WTC11 (cell line): ENCODE results near the gene ZNF681. TPM values are rescaled to one million over a fixed set of nuclear protein-coding genes. Genes with fewer than 3 reads are reported as not detected.
"Not testable (repeated sequence)": the region's sequence is repeated elsewhere in the genome, so short reads cannot be mapped to it uniquely, and the experiment has no call there.

Experiments
- ATAC-seq: fragments of 200-7000 bp; cut with Tn5 transposase; 2 replicates; pipeline ENCODE4 v1.10.0; 2021; ENCODE audit warnings: mild to moderate bottlenecking, moderate library complexity
- CTCF ChIA-PET: fragments of 300-600 bp; sonication (Branson Sonifier 250); formaldehyde crosslinking; loops from one replicate; lab custom pipeline; 2021; ENCODE audit warnings: antibody characterized with exemption; lab: Charles Lee
- POLR2A ChIA-PET: fragments of 350-600 bp; sonication (Branson Sonifier 250); formaldehyde crosslinking; loops from one replicate; lab custom pipeline; 2021; ENCODE audit warnings: antibody characterized with exemption; lab: Charles Lee
- DNase-seq: peaks from one replicate; pipeline ENCODE4 v3.0.0; 2021; ENCODE audit warnings: low spot score
- H3K27ac Mint-ChIP-seq: 2 replicates; pipeline ENCODE4 v1.8.0; 2021; ENCODE audit warnings: mixed read lengths
- H3K27me3 Mint-ChIP-seq: 2 replicates; pipeline ENCODE4 v1.8.0; 2021; ENCODE audit warnings: low read depth, mild to moderate bottlenecking, moderate library complexity, mixed read lengths
- H3K36me3 Mint-ChIP-seq: 2 replicates; pipeline ENCODE4 v1.8.0; 2021; ENCODE audit warnings: mixed read lengths
- H3K4me1 Mint-ChIP-seq: 2 replicates; pipeline ENCODE4 v1.8.0; 2022; ENCODE audit warnings: mixed read lengths
- H3K4me3 Mint-ChIP-seq: 2 replicates; pipeline ENCODE4 v1.8.0; 2021; ENCODE audit warnings: mild to moderate bottlenecking, moderate library complexity, mixed read lengths
- H3K9me3 Mint-ChIP-seq: 2 replicates; pipeline ENCODE4 v1.8.0; 2021; ENCODE audit warnings: mixed read lengths
- CBFB ChIP-seq: sonication (generic); formaldehyde crosslinking; IDR thresholded peaks from 2 replicates; pipeline ENCODE4 v1.8.1; 2022; ENCODE audit warnings: mild to moderate bottlenecking, low read depth, missing genetic modification reagents
- ESRRA ChIP-seq: sonication (generic); formaldehyde crosslinking; IDR thresholded peaks from 2 replicates; pipeline ENCODE4 v1.8.1; 2022; ENCODE audit warnings: mild to moderate bottlenecking, missing genetic modification reagents, borderline replicate concordance
- FOXP1 ChIP-seq: sonication (generic); formaldehyde crosslinking; IDR thresholded peaks from 2 replicates; pipeline ENCODE4 v1.8.0; 2022; ENCODE audit warnings: missing genetic modification reagents, mild to moderate bottlenecking, moderate library complexity, borderline replicate concordance
- SMAD4 ChIP-seq: sonication (generic); formaldehyde crosslinking; IDR thresholded peaks from 2 replicates; pipeline ENCODE4 v1.8.0; 2022; ENCODE audit warnings: mild to moderate bottlenecking, missing genetic modification reagents
- SOX15 ChIP-seq: fragments of 250-450 bp; sonication (Bioruptor Pico); IDR thresholded peaks from 2 replicates; pipeline ENCODE4 v1.9.0; 2021; ENCODE audit warnings: mild to moderate bottlenecking
- TP53 ChIP-seq: sonication (generic); formaldehyde crosslinking; IDR thresholded peaks from 2 replicates; pipeline ENCODE4 v1.8.1; 2023; ENCODE audit warnings: mild to moderate bottlenecking, missing genetic modification reagents
- ZNF317 ChIP-seq: sonication (generic); formaldehyde crosslinking; IDR thresholded peaks from 2 replicates; pipeline ENCODE4 v1.8.1; 2023; ENCODE audit warnings: low read depth, mild to moderate bottlenecking, moderate library complexity, missing genetic modification reagents, borderline replicate concordance
- ZNF671 ChIP-seq: fragments of 250-450 bp; sonication (Bioruptor Pico); IDR thresholded peaks from 2 replicates; pipeline ENCODE4 v1.8.0; 2021; ENCODE audit warnings: mild to moderate bottlenecking
- total RNA-seq: library from RNA; stranded (reverse); gene quantifications from 3 replicates; pipeline ENCODE4 v1.2.3, GENCODE V29; 2021
- TF ChIP-seq, protein P1 (sequence below): fragments of 250-450 bp; sonication (Bioruptor Pico); IDR thresholded peaks from 2 replicates; pipeline ENCODE4 v1.9.0; 2021; ENCODE audit warnings: moderate library complexity, mild to moderate bottlenecking, inconsistent platforms, borderline replicate concordance
- TF ChIP-seq, protein P2 (sequence below): sonication (generic); formaldehyde crosslinking; IDR thresholded peaks from 2 replicates; pipeline ENCODE4 v1.8.0; 2022; ENCODE audit warnings: mild to moderate bottlenecking, missing genetic modification reagents
- TF ChIP-seq, protein P3 (sequence below): sonication (generic); formaldehyde crosslinking; IDR thresholded peaks from 2 replicates; pipeline ENCODE4 v1.8.0; 2022; ENCODE audit warnings: mild to moderate bottlenecking, missing genetic modification reagents
- TF ChIP-seq, protein P4 (sequence below): sonication (generic); formaldehyde crosslinking; IDR thresholded peaks from 2 replicates; pipeline ENCODE4 v1.8.1; 2023; ENCODE audit warnings: mild to moderate bottlenecking, missing genetic modification reagents
- TF ChIP-seq, protein P5 (sequence below): sonication (generic); formaldehyde crosslinking; IDR thresholded peaks from 2 replicates; pipeline ENCODE4 v1.8.1; 2023; ENCODE audit warnings: mild to moderate bottlenecking, missing genetic modification reagents, moderate library complexity
- TF ChIP-seq, protein P6 (sequence below): fragments of 250-450 bp; sonication (Bioruptor Pico); IDR thresholded peaks from 2 replicates; pipeline ENCODE4 v1.9.0; 2021; ENCODE audit warnings: mild to moderate bottlenecking
- TF ChIP-seq, protein P7 (sequence below): fragments of 250-450 bp; sonication (Bioruptor Pico); IDR thresholded peaks from 2 replicates; pipeline ENCODE4 v1.8.0; 2021; ENCODE audit warnings: mild to moderate bottlenecking
- TF ChIP-seq, protein P8 (sequence below): sonication (generic); formaldehyde crosslinking; IDR thresholded peaks from 2 replicates; pipeline ENCODE4 v1.8.0; 2022; ENCODE audit warnings: mild to moderate bottlenecking, missing genetic modification reagents
- TF ChIP-seq, protein P9 (sequence below): fragments of 200-600 bp; IDR thresholded peaks from 2 replicates; pipeline ENCODE4 v1.8.0; 2022; ENCODE audit warnings: antibody characterized with exemption
- TF ChIP-seq, protein P10 (sequence below): fragments of 250-450 bp; sonication (Bioruptor Pico); IDR thresholded peaks from 2 replicates; pipeline ENCODE4 v1.9.0; 2021; ENCODE audit warnings: mild to moderate bottlenecking

The ZNF681 gene
- total RNA-seq, 1 experiment from 2014 or later: 16.9 TPM

DNA sequence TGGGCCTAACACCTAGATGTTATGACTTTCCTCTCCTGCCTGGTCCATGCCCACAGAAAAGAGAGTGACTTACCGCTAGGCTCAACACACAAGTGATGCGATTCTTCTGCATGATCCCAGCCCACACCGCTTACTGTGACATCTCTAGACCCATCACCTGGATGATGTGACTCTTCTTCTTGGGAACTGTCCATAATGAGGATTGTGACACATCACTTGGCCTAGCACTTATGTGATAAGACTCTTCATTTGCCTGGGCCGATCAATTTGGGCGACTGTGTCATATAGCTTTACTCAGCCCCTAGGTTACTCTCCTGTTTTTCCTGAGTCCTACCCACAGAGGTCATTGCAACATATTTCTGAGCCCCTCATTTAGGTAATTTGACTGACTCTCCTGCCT is 19.9 kb upstream of the ZNF681 start:
- H3K27me3 Mint-ChIP-seq: no peaks in the 10 kb centered on the region
- no peaks in the 10 kb centered on the region for H3K9me3 Mint-ChIP-seq
- CTCF ChIA-PET: interaction anchor here (0.7 kb wide), 1 partner anchor 742 kb away, joined by 4 read pairs; no protein-coding TSS in a partner anchor
- TF ChIP-seq ZNF317 (CRISPR knock-in tag) (no peak), TP53 (CRISPR knock-in tag) (no peak), CBFB (CRISPR knock-in tag) (no peak), FOXP1 (CRISPR knock-in tag) (no peak), ESRRA (no peak)
- TF ChIP-seq, protein P1, sequence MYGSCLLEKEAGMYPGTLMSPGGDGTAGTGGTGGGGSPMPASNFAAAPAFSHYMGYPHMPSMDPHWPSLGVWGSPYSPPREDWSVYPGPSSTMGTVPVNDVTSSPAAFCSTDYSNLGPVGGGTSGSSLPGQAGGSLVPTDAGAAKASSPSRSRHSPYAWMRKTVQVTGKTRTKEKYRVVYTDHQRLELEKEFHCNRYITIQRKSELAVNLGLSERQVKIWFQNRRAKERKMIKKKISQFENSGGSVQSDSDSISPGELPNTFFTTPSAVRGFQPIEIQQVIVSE (CRISPR knock-in tag): no peak
- TF ChIP-seq, protein P2, sequence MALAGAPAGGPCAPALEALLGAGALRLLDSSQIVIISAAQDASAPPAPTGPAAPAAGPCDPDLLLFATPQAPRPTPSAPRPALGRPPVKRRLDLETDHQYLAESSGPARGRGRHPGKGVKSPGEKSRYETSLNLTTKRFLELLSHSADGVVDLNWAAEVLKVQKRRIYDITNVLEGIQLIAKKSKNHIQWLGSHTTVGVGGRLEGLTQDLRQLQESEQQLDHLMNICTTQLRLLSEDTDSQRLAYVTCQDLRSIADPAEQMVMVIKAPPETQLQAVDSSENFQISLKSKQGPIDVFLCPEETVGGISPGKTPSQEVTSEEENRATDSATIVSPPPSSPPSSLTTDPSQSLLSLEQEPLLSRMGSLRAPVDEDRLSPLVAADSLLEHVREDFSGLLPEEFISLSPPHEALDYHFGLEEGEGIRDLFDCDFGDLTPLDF (CRISPR knock-in tag): no peak
- TF ChIP-seq, protein P3, sequence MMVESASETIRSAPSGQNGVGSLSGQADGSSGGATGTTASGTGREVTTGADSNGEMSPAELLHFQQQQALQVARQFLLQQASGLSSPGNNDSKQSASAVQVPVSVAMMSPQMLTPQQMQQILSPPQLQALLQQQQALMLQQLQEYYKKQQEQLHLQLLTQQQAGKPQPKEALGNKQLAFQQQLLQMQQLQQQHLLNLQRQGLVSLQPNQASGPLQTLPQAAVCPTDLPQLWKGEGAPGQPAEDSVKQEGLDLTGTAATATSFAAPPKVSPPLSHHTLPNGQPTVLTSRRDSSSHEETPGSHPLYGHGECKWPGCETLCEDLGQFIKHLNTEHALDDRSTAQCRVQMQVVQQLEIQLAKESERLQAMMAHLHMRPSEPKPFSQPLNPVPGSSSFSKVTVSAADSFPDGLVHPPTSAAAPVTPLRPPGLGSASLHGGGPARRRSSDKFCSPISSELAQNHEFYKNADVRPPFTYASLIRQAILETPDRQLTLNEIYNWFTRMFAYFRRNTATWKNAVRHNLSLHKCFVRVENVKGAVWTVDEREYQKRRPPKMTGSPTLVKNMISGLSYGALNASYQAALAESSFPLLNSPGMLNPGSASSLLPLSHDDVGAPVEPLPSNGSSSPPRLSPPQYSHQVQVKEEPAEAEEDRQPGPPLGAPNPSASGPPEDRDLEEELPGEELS: no peak
- TF ChIP-seq, all 79 proteins: peak for 0
- no peak overlapping the region for H3K27ac Mint-ChIP-seq
- no peak for DNase-seq
- no peak overlapping the region for H3K4me3 Mint-ChIP-seq
- no peaks in the 10 kb centered on the region for H3K4me1 Mint-ChIP-seq
- peaks cover 89% of the 10 kb centered on the region for H3K36me3 Mint-ChIP-seq
- ATAC-seq: no peak
- POLR2A ChIA-PET: no interaction called here

DNA sequence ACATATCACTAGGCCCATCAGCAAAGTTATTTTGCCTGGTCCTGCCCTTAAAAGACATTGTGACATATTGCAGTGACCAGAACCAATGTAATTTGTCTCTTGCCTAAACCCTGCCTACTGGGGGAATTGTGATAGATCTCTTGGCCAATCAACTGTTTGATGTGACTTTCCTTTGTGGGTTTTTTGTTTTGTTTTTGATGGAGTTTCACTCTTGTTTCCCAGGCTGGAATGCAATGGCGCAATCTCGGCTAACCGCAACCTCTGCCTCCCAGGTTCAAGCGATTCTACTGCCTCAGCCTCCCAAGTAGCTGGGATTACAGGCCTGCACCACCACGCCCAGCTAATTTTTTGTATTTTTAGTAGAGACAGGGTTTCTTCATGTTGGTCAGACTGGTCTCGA is 19.3 kb upstream of the ZNF681 start:
- CTCF ChIA-PET, H3K27me3 Mint-ChIP-seq, H3K4me1 Mint-ChIP-seq, H3K9me3 Mint-ChIP-seq, DNase-seq, POLR2A ChIA-PET, H3K4me3 Mint-ChIP-seq, ATAC-seq: not testable (repeated sequence)
- Mint-ChIP-seq H3K27ac (peak overlapping the region; percentile 87; the same call in 1 of the 2 replicates), H3K36me3 (peaks cover 87% of the 10 kb centered on the region)

DNA sequence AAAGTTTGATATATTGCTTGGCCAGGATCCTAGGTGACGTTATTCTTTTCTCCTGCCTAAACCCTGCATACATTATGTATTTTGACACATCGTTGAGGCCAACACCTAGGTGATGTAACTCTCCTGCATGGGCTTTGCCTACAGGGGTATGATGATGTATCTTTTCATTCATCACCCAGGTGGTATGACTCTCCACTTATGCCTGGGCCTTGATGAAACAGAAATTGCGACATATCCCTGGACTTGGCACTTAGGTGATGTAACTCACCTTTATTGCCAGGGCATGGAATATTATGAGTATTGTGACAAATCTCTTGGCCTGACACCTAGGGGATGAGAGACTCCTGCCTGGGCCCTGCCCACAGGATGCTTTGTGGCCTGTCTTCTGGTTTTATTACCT is 18.5 kb upstream of the ZNF681 start:
- POLR2A ChIA-PET: no interaction called here
- DNase-seq: no peak
- Mint-ChIP-seq H3K4me1 (no peaks in the 10 kb centered on the region), H3K36me3 (peaks cover 84% of the 10 kb centered on the region), H3K27me3 (no peaks in the 10 kb centered on the region), H3K27ac (no peak overlapping the region), H3K4me3 (no peak overlapping the region), H3K9me3 (no peaks in the 10 kb centered on the region)
- CTCF ChIA-PET: no interaction called here
- no peak for ATAC-seq
- TF ChIP-seq CBFB (CRISPR knock-in tag): no peak
- TF ChIP-seq, protein P4, sequence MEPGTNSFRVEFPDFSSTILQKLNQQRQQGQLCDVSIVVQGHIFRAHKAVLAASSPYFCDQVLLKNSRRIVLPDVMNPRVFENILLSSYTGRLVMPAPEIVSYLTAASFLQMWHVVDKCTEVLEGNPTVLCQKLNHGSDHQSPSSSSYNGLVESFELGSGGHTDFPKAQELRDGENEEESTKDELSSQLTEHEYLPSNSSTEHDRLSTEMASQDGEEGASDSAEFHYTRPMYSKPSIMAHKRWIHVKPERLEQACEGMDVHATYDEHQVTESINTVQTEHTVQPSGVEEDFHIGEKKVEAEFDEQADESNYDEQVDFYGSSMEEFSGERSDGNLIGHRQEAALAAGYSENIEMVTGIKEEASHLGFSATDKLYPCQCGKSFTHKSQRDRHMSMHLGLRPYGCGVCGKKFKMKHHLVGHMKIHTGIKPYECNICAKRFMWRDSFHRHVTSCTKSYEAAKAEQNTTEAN: no peak
- TF ChIP-seq, protein P5, sequence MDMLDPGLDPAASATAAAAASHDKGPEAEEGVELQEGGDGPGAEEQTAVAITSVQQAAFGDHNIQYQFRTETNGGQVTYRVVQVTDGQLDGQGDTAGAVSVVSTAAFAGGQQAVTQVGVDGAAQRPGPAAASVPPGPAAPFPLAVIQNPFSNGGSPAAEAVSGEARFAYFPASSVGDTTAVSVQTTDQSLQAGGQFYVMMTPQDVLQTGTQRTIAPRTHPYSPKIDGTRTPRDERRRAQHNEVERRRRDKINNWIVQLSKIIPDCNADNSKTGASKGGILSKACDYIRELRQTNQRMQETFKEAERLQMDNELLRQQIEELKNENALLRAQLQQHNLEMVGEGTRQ (CRISPR knock-in tag): no peak
- TF ChIP-seq SMAD4: no peak
- TF ChIP-seq ZNF671: no peak
- TF ChIP-seq, protein P6, sequence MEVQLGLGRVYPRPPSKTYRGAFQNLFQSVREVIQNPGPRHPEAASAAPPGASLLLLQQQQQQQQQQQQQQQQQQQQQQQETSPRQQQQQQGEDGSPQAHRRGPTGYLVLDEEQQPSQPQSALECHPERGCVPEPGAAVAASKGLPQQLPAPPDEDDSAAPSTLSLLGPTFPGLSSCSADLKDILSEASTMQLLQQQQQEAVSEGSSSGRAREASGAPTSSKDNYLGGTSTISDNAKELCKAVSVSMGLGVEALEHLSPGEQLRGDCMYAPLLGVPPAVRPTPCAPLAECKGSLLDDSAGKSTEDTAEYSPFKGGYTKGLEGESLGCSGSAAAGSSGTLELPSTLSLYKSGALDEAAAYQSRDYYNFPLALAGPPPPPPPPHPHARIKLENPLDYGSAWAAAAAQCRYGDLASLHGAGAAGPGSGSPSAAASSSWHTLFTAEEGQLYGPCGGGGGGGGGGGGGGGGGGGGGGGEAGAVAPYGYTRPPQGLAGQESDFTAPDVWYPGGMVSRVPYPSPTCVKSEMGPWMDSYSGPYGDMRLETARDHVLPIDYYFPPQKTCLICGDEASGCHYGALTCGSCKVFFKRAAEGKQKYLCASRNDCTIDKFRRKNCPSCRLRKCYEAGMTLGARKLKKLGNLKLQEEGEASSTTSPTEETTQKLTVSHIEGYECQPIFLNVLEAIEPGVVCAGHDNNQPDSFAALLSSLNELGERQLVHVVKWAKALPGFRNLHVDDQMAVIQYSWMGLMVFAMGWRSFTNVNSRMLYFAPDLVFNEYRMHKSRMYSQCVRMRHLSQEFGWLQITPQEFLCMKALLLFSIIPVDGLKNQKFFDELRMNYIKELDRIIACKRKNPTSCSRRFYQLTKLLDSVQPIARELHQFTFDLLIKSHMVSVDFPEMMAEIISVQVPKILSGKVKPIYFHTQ (CRISPR knock-in tag): no peak
- TF ChIP-seq, protein P7, sequence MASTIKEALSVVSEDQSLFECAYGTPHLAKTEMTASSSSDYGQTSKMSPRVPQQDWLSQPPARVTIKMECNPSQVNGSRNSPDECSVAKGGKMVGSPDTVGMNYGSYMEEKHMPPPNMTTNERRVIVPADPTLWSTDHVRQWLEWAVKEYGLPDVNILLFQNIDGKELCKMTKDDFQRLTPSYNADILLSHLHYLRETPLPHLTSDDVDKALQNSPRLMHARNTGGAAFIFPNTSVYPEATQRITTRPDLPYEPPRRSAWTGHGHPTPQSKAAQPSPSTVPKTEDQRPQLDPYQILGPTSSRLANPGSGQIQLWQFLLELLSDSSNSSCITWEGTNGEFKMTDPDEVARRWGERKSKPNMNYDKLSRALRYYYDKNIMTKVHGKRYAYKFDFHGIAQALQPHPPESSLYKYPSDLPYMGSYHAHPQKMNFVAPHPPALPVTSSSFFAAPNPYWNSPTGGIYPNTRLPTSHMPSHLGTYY (CRISPR knock-in tag): no peak
- TF ChIP-seq SOX15 (CRISPR knock-in tag): no peak
- TF ChIP-seq, protein P8, sequence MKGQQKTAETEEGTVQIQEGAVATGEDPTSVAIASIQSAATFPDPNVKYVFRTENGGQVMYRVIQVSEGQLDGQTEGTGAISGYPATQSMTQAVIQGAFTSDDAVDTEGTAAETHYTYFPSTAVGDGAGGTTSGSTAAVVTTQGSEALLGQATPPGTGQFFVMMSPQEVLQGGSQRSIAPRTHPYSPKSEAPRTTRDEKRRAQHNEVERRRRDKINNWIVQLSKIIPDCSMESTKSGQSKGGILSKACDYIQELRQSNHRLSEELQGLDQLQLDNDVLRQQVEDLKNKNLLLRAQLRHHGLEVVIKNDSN (CRISPR knock-in tag): no peak
- TF ChIP-seq, protein P9, sequence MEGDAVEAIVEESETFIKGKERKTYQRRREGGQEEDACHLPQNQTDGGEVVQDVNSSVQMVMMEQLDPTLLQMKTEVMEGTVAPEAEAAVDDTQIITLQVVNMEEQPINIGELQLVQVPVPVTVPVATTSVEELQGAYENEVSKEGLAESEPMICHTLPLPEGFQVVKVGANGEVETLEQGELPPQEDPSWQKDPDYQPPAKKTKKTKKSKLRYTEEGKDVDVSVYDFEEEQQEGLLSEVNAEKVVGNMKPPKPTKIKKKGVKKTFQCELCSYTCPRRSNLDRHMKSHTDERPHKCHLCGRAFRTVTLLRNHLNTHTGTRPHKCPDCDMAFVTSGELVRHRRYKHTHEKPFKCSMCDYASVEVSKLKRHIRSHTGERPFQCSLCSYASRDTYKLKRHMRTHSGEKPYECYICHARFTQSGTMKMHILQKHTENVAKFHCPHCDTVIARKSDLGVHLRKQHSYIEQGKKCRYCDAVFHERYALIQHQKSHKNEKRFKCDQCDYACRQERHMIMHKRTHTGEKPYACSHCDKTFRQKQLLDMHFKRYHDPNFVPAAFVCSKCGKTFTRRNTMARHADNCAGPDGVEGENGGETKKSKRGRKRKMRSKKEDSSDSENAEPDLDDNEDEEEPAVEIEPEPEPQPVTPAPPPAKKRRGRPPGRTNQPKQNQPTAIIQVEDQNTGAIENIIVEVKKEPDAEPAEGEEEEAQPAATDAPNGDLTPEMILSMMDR: no peak
- TF ChIP-seq, protein P10, sequence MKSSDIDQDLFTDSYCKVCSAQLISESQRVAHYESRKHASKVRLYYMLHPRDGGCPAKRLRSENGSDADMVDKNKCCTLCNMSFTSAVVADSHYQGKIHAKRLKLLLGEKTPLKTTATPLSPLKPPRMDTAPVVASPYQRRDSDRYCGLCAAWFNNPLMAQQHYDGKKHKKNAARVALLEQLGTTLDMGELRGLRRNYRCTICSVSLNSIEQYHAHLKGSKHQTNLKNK (CRISPR knock-in tag): no peak
